HEK293T (cell line): Measurements from ENCODE around the gene ZDHHC1.

Source experiments
- CTCF ChIA-PET: fragments of 350-600 bp; formaldehyde crosslinking; extraction: SDS; loops from one replicate; lab custom pipeline; 2021; ENCODE audit warnings: antibody characterized with exemption, inconsistent platforms; lab: Yijun Ruan, JAX
- POLR2A ChIA-PET: fragments of 350-600 bp; formaldehyde crosslinking; extraction: SDS; loops from one replicate; lab custom pipeline; 2020; ENCODE audit warnings: antibody characterized with exemption, inconsistent platforms; lab: Yijun Ruan, JAX
- DNase-seq: peaks from one replicate; pipeline ENCODE4 v3.0.0; 2012; ENCODE audit warnings: mixed read lengths; ENCODE audit errors: extremely low spot score
- ARNT ChIP-seq: fragments of 450-650 bp; IDR thresholded peaks from 2 replicates; pipeline ENCODE4 v1.6.1; 2017; ENCODE audit warnings: mild to moderate bottlenecking
- BHLHE40 ChIP-seq: fragments of 450-650 bp; IDR thresholded peaks from 2 replicates; pipeline ENCODE4 v1.6.1; 2016; ENCODE audit warnings: mild to moderate bottlenecking, moderate library complexity, borderline replicate concordance
- CTBP1 ChIP-seq: fragments of 450-650 bp; IDR thresholded peaks from 2 replicates; pipeline ENCODE4 v1.6.1; 2016; ENCODE audit warnings: borderline replicate concordance
- ELF4 ChIP-seq: fragments of 450-650 bp; IDR thresholded peaks from 2 replicates; pipeline ENCODE4 v1.6.1; 2017; ENCODE audit warnings: antibody characterized with exemption
- FOXA1 ChIP-seq: fragments of 450-650 bp; IDR thresholded peaks from 2 replicates; pipeline ENCODE4 v1.6.1; 2016; ENCODE audit warnings: mild to moderate bottlenecking
- FOXK2 ChIP-seq: fragments of 450-650 bp; IDR thresholded peaks from 2 replicates; pipeline ENCODE4 v1.6.1; 2016; ENCODE audit warnings: mild to moderate bottlenecking
- FOXM1 ChIP-seq: fragments of 450-650 bp; IDR thresholded peaks from 2 replicates; pipeline ENCODE4 v1.6.1; 2017; ENCODE audit warnings: mild to moderate bottlenecking, borderline replicate concordance
- HDGF ChIP-seq: fragments of 450-650 bp; IDR thresholded peaks from 2 replicates; pipeline ENCODE4 v1.6.1; 2017; ENCODE audit warnings: antibody characterized with exemption, borderline replicate concordance
- L3MBTL2 ChIP-seq: fragments of 450-650 bp; conservative IDR thresholded peaks from 2 replicates; pipeline ENCODE4 v1.6.1; 2016; ENCODE audit warnings: mild to moderate bottlenecking
- LEF1 ChIP-seq: fragments of 450-650 bp; IDR thresholded peaks from 2 replicates; pipeline ENCODE4 v1.6.1; 2017; ENCODE audit warnings: mild to moderate bottlenecking, borderline replicate concordance
- NFRKB ChIP-seq: fragments of 450-650 bp; IDR thresholded peaks from 2 replicates; pipeline ENCODE4 v1.6.1; 2016; ENCODE audit warnings: mild to moderate bottlenecking, moderate library complexity
- PKNOX1 ChIP-seq: fragments of 450-650 bp; IDR thresholded peaks from 2 replicates; pipeline ENCODE4 v1.6.1; 2016
- SP1 ChIP-seq: fragments of 450-650 bp; IDR thresholded peaks from 2 replicates; pipeline ENCODE4 v1.6.1; 2017
- SUZ12 ChIP-seq: fragments of 450-650 bp; IDR thresholded peaks from 2 replicates; pipeline ENCODE4 v1.6.1; 2016; ENCODE audit warnings: mild to moderate bottlenecking
- TARDBP ChIP-seq: fragments of 450-650 bp; IDR thresholded peaks from 2 replicates; pipeline ENCODE4 v1.6.1; 2016
- ZNF384 ChIP-seq: fragments of 450-650 bp; IDR thresholded peaks from 2 replicates; pipeline ENCODE4 v1.6.1; 2016

ZDHHC1 gene

GRCh38 chr16:67415872-67416793 lies at the start of gene ZDHHC1:
ZDHHC1 (minus strand) TSS chr16:67416477; CDS start chr16:67407775, 8,702 bp downstream.
- no peak for TF ChIP-seq FOXM1
- 0 out of 2 replicates have a peak, but pooled peaks have one; percentile 71 for TF ChIP-seq HDGF
- TF ChIP-seq L3MBTL2: peak; percentile 49; the same call in 1 of the 2 replicates
- no peak for TF ChIP-seq SP1
- POLR2A ChIA-PET: no interaction called here
- DNase-seq: peak; percentile 86
- CTCF ChIA-PET: interaction anchor here (0.6 to 3.4 kb wide), 8 partner anchors 11 to 138 kb away, joined by 3 to 25 read pairs (median 3); partner anchors contain the start of gene TPPP3

- TF ChIP-seq LEF1: no peak
- no peak for TF ChIP-seq L3MBTL2
- TF ChIP-seq ARNT: no peak
- TF ChIP-seq FOXA1: no peak
- TF ChIP-seq ELF4: no peak
- no peak for TF ChIP-seq FOXK2
- TF ChIP-seq BHLHE40: no peak
- TF ChIP-seq FOXM1: no peak
- no peak for TF ChIP-seq TARDBP
- TF ChIP-seq CTBP1: no peak
- TF ChIP-seq SP1: no peak
- no peak for TF ChIP-seq SUZ12
- no peak for TF ChIP-seq HDGF
- no peak for TF ChIP-seq PKNOX1
- no peak for TF ChIP-seq ZNF384
- CTCF ChIA-PET: interaction anchor here (2.6 to 5.8 kb wide), 2 partner anchors 20 to 38 kb away, joined by 5 to 50 read pairs; no protein-coding TSS in a partner anchor
- DNase-seq: no peak
- POLR2A ChIA-PET: no interaction called here
Measured at GRCh38 chr16:67464565-67464964, 48.3 kb upstream of the ZDHHC1 start.

- CTCF ChIA-PET: interaction anchor here (2.6 to 5.8 kb wide), 2 partner anchors 19 to 37 kb away, joined by 5 to 50 read pairs; no protein-coding TSS in a partner anchor
- POLR2A ChIA-PET: interaction anchor here (1.3 kb wide), 1 partner anchor 33 kb away, joined by 3 read pairs; the partner anchor contains the start of gene HSD11B2
- no peak for DNase-seq
- TF ChIP-seq TARDBP (no peak), PKNOX1 (no peak), HDGF (no peak), SUZ12 (no peak), SP1 (no peak), ZNF384 (no peak), NFRKB (no peak), CTBP1 (no peak), FOXA1 (no peak), LEF1 (no peak), L3MBTL2 (no peak), ARNT (no peak), BHLHE40 (no peak)
Measured at GRCh38 chr16:67463691-67464090, 47.4 kb upstream of the ZDHHC1 start.

- CTCF ChIA-PET: interaction anchor here (0.8 to 5.8 kb wide), 3 partner anchors 11 to 36 kb away, joined by 4 to 50 read pairs (median 5); no protein-coding TSS in a partner anchor
- POLR2A ChIA-PET: interaction anchor here (1.3 kb wide), 1 partner anchor 32 kb away, joined by 3 read pairs; the partner anchor contains the start of gene HSD11B2
- TF ChIP-seq SP1: no peak
- TF ChIP-seq SUZ12: no peak
- TF ChIP-seq FOXM1: no peak
- no peak for TF ChIP-seq HDGF
- TF ChIP-seq ELF4: no peak
- TF ChIP-seq L3MBTL2: no peak
Measured at GRCh38 chr16:67463059-67463458, 46.8 kb upstream of the ZDHHC1 start.

GRCh38 chr16:67462279-67462655 lies 46.0 kb upstream of the ZDHHC1 start:
- DNase-seq: no peak
- ChIA-PET POLR2A (no interaction called here), CTCF (interaction anchor here (0.6 to 5.8 kb wide), 3 partner anchors 18 to 200 kb away, joined by 4 to 50 read pairs (median 5); no protein-coding TSS in a partner anchor)
- TF ChIP-seq FOXA1 (no peak), NFRKB (no peak), LEF1 (no peak), BHLHE40 (no peak), FOXM1 (no peak), ARNT (no peak), ELF4 (no peak), PKNOX1 (no peak), FOXK2 (no peak), TARDBP (no peak), SP1 (no peak)

More at GRCh38 chr16:67463059-67463458, 46.8 kb upstream of the ZDHHC1 start:
- no peak for DNase-seq
